ENCODE results near the gene PCCA. TPM values are rescaled to one million over a fixed set of nuclear protein-coding genes. Genes with fewer than 3 reads are reported as not detected.

Gene PCCA
- total RNA-seq, 1 experiment from 2014 or later: 16.1 TPM

GRCh38 chr13:100533588-100534041 lies 444.7 kb downstream of the PCCA start:
- no peaks in the 10 kb centered on the region for H3K36me3 ChIP-seq (ENCODE audit: low read depth)
- intact Hi-C loops (cut with micrococcal nuclease; ENCODE audit: unreplicated experiment): no loop called here

DNA sequence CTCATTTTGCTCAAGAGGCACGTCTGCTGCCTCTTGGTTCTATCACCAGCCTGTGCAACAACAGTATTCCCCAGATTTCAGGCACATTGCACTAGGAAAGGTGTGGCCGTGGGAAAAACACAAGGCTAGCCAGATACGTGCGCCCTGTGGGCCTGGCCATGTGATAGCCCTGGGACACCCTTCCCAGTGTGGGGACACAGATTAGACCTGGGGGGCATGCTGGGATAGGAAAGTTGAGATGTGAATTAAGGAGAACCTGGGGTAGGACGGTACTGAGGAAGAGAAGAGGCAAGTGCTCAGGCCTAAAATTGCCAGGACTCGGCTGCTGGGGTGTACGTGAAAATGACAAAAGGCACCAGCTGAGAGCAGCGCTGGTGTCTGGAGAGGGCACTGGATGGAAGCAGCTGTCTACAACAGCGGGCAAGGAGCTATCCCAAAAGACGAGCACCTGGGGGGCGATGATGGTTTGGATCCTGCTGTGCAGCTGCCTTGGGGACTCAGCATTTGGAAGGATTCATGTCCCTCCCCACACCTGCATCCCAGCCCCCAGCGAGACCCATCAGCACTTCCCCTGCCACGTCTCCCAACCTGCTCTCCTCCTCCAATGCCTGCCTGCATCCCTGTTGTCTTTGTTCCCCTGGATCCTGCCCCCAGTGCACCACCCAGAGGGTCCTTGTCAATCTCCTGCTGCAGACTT lies 445.4 kb downstream of the PCCA start:
- H3K4me1 ChIP-seq (replicated peaks; ENCODE audit: insufficient read depth): no peaks in the 10 kb centered on the region
- ChIA-PET POLR2A (ENCODE audit: unreplicated experiment) (no interaction called here), CTCF (no interaction called here)
- TF ChIP-seq CTCF (conservative IDR thresholded peaks at IDR 0.05) (no peak), EZH2 (IDR thresholded peaks at IDR 0.05; ENCODE audit: low read depth) (no peak)
- H4K20me1 ChIP-seq (ENCODE audit: insufficient read depth): no peaks in the 10 kb centered on the region
- no peak overlapping the region for H3K4me3 ChIP-seq
- H3K9me2 ChIP-seq (ENCODE audit: insufficient read depth): no peaks in the 10 kb centered on the region
- H2AFZ ChIP-seq: no peak overlapping the region
- intact Hi-C loops (cut with micrococcal nuclease; ENCODE audit: unreplicated experiment): no loop called here
- DNase-seq: no peak
- BruUV-seq (replicated peaks): no TSS peak
- no peaks in the 10 kb centered on the region for H3K36me3 ChIP-seq (ENCODE audit: low read depth)
- H3K27ac ChIP-seq: no peak overlapping the region
- H3K27me3 ChIP-seq (ENCODE audit: insufficient read depth, low read depth): no peaks in the 10 kb centered on the region
- H3K79me2 ChIP-seq (ENCODE audit: low read depth): no peaks in the 10 kb centered on the region
- H3F3A ChIP-seq (ENCODE audit: insufficient read depth, low read depth): no peaks in the 10 kb centered on the region
- H3K9me3 ChIP-seq (ENCODE audit: insufficient read depth, low read depth): no peaks in the 10 kb centered on the region
- no peak overlapping the region for H3K4me2 ChIP-seq

More at GRCh38 chr13:100533588-100534041, 444.7 kb downstream of the PCCA start:
- Histone ChIP-seq H4K20me1 (ENCODE audit: insufficient read depth) (no peaks in the 10 kb centered on the region), H3K27me3 (ENCODE audit: insufficient read depth, low read depth) (no peaks in the 10 kb centered on the region), H3K9me3 (ENCODE audit: insufficient read depth, low read depth) (no peaks in the 10 kb centered on the region), H3K4me3 (no peak overlapping the region), H3K4me1 (replicated peaks; ENCODE audit: insufficient read depth) (no peaks in the 10 kb centered on the region), H3K4me2 (no peak overlapping the region), H3K9me2 (ENCODE audit: insufficient read depth) (no peaks in the 10 kb centered on the region), H2AFZ (no peak overlapping the region), H3K27ac (no peak overlapping the region), H3K79me2 (ENCODE audit: low read depth) (no peaks in the 10 kb centered on the region), H3F3A (ENCODE audit: insufficient read depth, low read depth) (no peaks in the 10 kb centered on the region)
- ChIA-PET CTCF (no interaction called here), POLR2A (ENCODE audit: unreplicated experiment) (no interaction called here)
- no peak for DNase-seq
- no peak for TF ChIP-seq EZH2 (IDR thresholded peaks at IDR 0.05; ENCODE audit: low read depth)
- TF ChIP-seq CTCF (conservative IDR thresholded peaks at IDR 0.05): no peak
- BruUV-seq (replicated peaks): no TSS peak

DNA sequence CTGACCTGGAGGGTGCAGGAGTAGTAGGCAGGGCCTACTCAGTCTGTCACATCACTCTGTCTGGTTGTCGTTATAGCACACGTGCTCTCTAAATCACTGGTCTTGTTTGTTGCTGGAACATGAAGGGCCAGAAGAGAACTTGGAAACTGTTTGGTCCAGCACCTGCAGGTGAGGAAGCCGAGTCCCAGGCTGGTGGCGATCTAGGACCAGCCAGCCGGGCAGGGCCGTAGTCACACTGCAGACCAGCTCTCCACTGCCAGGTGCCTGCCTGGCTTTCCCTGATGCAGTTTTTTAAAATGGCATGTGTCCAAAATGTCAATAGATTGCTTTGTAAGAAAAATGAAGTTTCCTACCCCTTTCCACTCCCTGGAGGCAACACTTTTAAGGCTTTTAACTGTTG lies 446.0 kb downstream of the PCCA start:
- Histone ChIP-seq H3K9me3 (ENCODE audit: insufficient read depth, low read depth) (no peaks in the 10 kb centered on the region), H3F3A (ENCODE audit: insufficient read depth, low read depth) (no peaks in the 10 kb centered on the region), H3K36me3 (ENCODE audit: low read depth) (no peaks in the 10 kb centered on the region), H3K4me2 (no peak overlapping the region), H3K27ac (no peak overlapping the region), H3K9me2 (ENCODE audit: insufficient read depth) (no peaks in the 10 kb centered on the region), H4K20me1 (ENCODE audit: insufficient read depth) (no peaks in the 10 kb centered on the region), H2AFZ (no peak overlapping the region), H3K4me3 (no peak overlapping the region), H3K4me1 (replicated peaks; ENCODE audit: insufficient read depth) (no peaks in the 10 kb centered on the region), H3K27me3 (ENCODE audit: insufficient read depth, low read depth) (no peaks in the 10 kb centered on the region), H3K79me2 (ENCODE audit: low read depth) (no peaks in the 10 kb centered on the region)
- ChIA-PET CTCF (no interaction called here), POLR2A (ENCODE audit: unreplicated experiment) (no interaction called here)
- no peak for TF ChIP-seq EZH2 (IDR thresholded peaks at IDR 0.05; ENCODE audit: low read depth)
- TF ChIP-seq CTCF (conservative IDR thresholded peaks at IDR 0.05): no peak
- intact Hi-C loops (cut with micrococcal nuclease; ENCODE audit: unreplicated experiment): no loop called here
- no TSS peak for BruUV-seq (replicated peaks)
- no peak for DNase-seq

All from PC-9 (cell line).